BLaER1 treated with 17β-estradiol and CSF1 and Interleukin-3, amounts not matched to agents 10 nM and 100 nM (cell line): Measurements from ENCODE around the gene PITPNM3.

ENCODE experiments used
- H3K27ac ChIP-seq, 11 experiments: shearing (Covaris generic); formaldehyde crosslinking; 2 replicates each; pipeline ENCODE4 v1.8.1; 2022
- H3K27me3 ChIP-seq, 11 experiments: shearing (Covaris generic); formaldehyde crosslinking; 2 replicates each; pipeline ENCODE4 v1.8.1; 2022
- H3K36me3 ChIP-seq, 11 experiments: shearing (Covaris generic); formaldehyde crosslinking; 2 replicates each; pipeline ENCODE4 v1.8.1; 2022
- H3K4me1 ChIP-seq, 10 experiments: shearing (Covaris generic); formaldehyde crosslinking; 2 replicates each; pipeline ENCODE4 v1.8.1; 2022
- H3K4me2 ChIP-seq, 11 experiments: shearing (Covaris generic); formaldehyde crosslinking; 2 replicates each; pipeline ENCODE4 v1.8.1; 2022
- H3K4me3 ChIP-seq, 10 experiments: shearing (Covaris generic); formaldehyde crosslinking; 2 replicates each; pipeline ENCODE4 v1.8.1; 2022
- H3K9ac ChIP-seq, 11 experiments: shearing (Covaris generic); formaldehyde crosslinking; 2 replicates each; pipeline ENCODE4 v1.8.1; 2022
- H3K9me3 ChIP-seq, 11 experiments: shearing (Covaris generic); formaldehyde crosslinking; replicated peaks in 1 of 11; 2 replicates each; pipeline ENCODE4 v1.8.1; 2022
- H4K20me1 ChIP-seq, 11 experiments: shearing (Covaris generic); formaldehyde crosslinking; 2 replicates each; pipeline ENCODE4 v1.8.1; 2022
- Cebpa-rat ChIP-seq, 11 experiments: shearing (Covaris generic); IDR thresholded peaks; 2 replicates each; pipeline ENCODE4 v1.8.1; 2022

PITPNM3 gene

GRCh38 chr17:6474376-6474775 is 82.0 kb downstream of the PITPNM3 start:
- Histone ChIP-seq H3K9me3 (no peaks in the 10 kb centered on the region), H3K27ac (no peak overlapping the region), H3K36me3 (no peaks in the 10 kb centered on the region), H3K27me3 (no peaks in the 10 kb centered on the region), H4K20me1 (peaks cover 0 to 9% (median 0%) of the 10 kb centered on the region in 11 experiments; a peak in 2 of 22 replicates), H3K4me3 (no peak overlapping the region), H3K4me2 (no peak overlapping the region), H3K4me1 (peaks cover 12 to 39% (median 26%) of the 10 kb centered on the region in 10 experiments), H3K9ac (no peak overlapping the region)
- TF ChIP-seq Cebpa-rat (IDR thresholded peaks at IDR 0.05), result no peak

DNA sequence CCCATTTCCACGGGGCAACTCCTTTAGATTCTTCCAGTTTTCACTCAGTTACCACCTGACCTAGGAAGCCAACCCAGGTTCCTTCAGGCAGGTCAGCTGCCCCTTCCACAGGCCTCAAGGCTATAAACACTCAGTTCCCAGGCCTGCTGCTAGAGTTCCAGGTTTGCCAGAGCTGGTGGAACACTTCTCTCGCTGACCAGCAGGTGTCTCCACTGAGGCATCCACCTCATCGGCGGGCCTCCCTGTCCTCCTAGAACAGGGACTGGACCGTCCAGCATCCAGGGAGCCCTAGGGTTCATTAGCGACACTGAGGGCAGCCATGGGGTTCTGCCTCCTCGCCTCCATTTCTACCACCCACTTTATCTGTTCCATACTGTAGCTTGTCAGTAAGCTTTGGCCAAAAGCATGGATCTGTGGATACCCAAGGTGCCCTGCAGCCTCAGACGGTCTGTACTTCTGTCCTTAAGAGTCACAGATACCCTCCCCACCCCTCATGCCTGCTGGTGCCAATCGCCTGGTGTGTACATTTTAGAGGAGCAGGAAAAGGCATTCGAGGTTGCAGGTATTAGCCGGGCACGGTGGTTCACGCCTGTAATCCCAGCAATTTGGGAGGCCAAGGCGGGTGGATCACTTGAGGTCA is 83.1 kb downstream of the PITPNM3 start:
- no peak overlapping the region for H3K27ac ChIP-seq

DNA sequence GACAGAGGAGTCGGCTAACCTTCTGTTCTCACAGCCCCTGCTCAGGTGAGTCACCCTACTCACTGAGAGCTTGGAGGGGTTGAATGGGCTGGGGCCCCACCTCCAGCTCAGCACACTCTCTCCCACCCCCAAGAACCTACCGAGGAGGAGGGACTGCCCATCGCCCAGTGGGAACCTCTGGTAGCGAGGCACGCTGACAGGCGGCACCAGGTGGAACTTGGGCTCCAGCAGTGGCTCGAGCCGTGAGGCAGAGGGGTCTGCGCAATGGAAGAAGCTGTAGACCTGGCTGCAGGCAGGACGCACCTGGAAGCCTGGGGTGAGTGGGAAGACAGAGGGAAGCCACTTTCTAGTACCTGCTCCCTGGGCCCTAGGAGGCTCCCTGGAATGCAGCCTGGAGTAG is 83.8 kb downstream of the PITPNM3 start:
- Histone ChIP-seq H3K4me3 (no peak overlapping the region), H3K27ac (no peak overlapping the region)
- TF ChIP-seq Cebpa-rat (IDR thresholded peaks at IDR 0.05), result no peak

More for the DNA sequence above, 83.1 kb downstream of the PITPNM3 start:
- Histone ChIP-seq H3K4me1 (peaks cover 12 to 39% (median 26%) of the 10 kb centered on the region in 10 experiments), H3K9me3 (no peaks in the 10 kb centered on the region), H3K9ac (no peak overlapping the region), H3K36me3 (no peaks in the 10 kb centered on the region), H3K4me3 (no peak overlapping the region), H3K27me3 (no peaks in the 10 kb centered on the region), H3K4me2 (0 out of 22 replicates have a peak overlapping the region, but pooled peaks of 2 of the 11 experiments have one; percentile 15 to 17), H4K20me1 (peaks cover 0 to 9% (median 0%) of the 10 kb centered on the region in 11 experiments; a peak in 1 of 22 replicates)
- no peak for TF ChIP-seq Cebpa-rat (IDR thresholded peaks at IDR 0.05)

DNA sequence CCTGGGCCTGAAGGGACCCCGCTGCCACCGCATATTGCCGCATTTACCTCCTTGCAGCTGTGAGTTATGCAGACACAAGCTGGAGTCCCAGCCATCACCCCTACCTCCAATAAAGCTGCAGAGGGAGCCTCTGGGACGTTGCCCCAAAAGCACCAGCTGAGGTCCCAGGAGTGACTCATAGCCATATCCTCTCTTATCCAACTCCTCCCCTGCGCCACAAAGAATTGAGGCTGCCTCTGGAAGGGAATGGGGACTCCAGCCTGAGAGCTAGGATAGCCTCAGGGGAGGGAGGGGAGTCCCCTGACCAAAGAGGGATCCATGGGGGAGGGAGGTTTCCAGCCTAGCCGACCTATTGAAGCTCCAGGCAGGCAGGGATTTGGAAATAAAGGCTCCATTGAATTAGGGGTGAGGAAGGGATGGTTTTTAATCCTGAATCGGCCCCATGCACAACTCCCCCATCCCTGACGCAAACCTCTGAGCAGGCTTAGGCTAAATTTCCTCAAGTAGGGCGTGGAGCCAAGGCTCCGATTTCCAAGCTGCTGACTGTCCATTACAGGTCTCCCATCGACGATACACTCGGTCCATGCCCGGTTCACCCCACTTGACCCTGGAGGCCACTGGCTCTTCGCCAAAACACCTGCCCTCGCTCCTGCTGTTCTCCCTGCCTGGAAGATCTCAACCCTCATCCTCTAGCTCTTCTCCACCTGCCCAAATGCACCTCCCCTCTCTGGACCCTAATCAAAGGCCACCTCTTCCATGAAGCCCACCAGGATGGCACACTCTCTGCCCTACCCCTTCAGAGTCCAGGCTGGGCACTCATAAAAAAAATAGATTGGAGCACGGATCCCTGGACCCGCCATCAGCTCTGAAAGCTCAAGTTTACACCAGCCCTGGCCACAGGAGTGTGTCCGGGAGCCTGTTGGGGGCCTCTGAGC is 84.6 kb downstream of the PITPNM3 start:
- H3K27ac ChIP-seq, result peak overlapping the region in 1 of 11 experiments; percentile 42; a peak in 1 of 22 replicates
- peaks cover 12 to 34% (median 21%) of the 10 kb centered on the region in 10 experiments for H3K4me1 ChIP-seq
- no peak for TF ChIP-seq Cebpa-rat (IDR thresholded peaks at IDR 0.05)
- peaks cover 0 to 9% (median 0%) of the 10 kb centered on the region in 11 experiments; a peak in 1 of 22 replicates for H4K20me1 ChIP-seq
- H3K27me3 ChIP-seq, result no peaks in the 10 kb centered on the region
- H3K4me2 ChIP-seq, result peak overlapping the region; percentile 15 to 69 (median 56)
- H3K4me3 ChIP-seq, result no peak overlapping the region
- H3K9ac ChIP-seq, result peak overlapping the region in 2 of 11 experiments; percentile 11 to 16; a peak in 1 of 22 replicates
- peaks cover 0 to 4% (median 0%) of the 10 kb centered on the region in 11 experiments; a peak in 2 of 22 replicates for H3K9me3 ChIP-seq
- no peaks in the 10 kb centered on the region for H3K36me3 ChIP-seq

More for the DNA sequence above, 83.8 kb downstream of the PITPNM3 start:
- Histone ChIP-seq H3K36me3 (no peaks in the 10 kb centered on the region), H3K27me3 (no peaks in the 10 kb centered on the region), H4K20me1 (peaks cover 0 to 9% (median 0%) of the 10 kb centered on the region in 11 experiments; a peak in 1 of 22 replicates), H3K4me2 (peak overlapping the region in 6 of 11 experiments; percentile 0 to 69 (median 60); a peak in 6 of 22 replicates), H3K9me3 (peaks cover 0 to 2% (median 0%) of the 10 kb centered on the region in 11 experiments; a peak in 1 of 22 replicates), H3K9ac (peak overlapping the region in 1 of 11 experiments; percentile 12; a peak in 1 of 22 replicates), H3K4me1 (peaks cover 12 to 39% (median 26%) of the 10 kb centered on the region in 10 experiments)

DNA sequence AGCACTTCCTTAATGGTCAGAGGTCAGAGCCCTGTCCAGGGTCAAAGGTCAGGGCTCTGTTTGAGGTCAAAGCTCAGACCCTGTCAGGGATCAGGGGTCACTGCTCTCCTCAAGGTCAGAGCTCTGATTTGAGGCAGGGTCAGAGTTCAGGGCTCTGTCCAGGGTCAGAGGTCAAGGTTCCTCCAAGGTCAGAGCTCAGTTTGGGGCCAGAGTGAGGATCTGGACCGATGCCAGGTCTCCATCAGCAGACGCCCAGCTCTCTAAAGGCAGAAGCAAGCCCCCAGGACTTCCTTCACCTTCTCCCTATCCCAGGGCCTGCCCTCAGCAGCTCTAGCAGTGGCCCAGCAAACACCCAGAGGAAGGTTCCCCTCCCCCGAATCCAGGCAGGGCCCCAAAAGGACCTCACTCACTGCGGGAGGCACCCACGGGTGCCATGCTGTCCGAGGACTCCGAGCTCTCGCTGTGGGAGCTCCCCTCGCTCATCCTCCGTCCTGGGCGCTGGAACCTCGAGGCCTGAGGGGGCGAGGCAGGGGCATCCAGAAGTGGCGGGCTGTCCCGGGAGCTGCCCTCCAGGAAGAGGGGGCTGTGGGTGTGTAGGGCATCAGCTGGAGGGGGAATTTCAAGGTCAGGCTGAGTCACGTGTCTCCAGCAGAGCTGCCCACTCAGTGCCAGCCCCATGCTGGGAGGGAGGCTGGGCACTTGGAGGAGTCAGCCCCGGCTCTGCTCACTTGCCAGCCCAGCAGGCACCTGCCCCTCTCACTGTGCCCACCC is 85.4 kb downstream of the PITPNM3 start:
- H3K9me3 ChIP-seq, result peaks cover 0 to 4% (median 0%) of the 10 kb centered on the region in 11 experiments; a peak in 2 of 22 replicates
- peaks cover 12 to 30% (median 21%) of the 10 kb centered on the region in 10 experiments for H3K4me1 ChIP-seq
- H3K4me2 ChIP-seq, result peak overlapping the region; percentile 15 to 69 (median 56)
- no peaks in the 10 kb centered on the region for H3K27me3 ChIP-seq
- H3K36me3 ChIP-seq, result no peaks in the 10 kb centered on the region
- peaks cover 0 to 9% (median 0%) of the 10 kb centered on the region in 11 experiments; a peak in 1 of 22 replicates for H4K20me1 ChIP-seq
- H3K9ac ChIP-seq, result 0 out of 22 replicates have a peak overlapping the region, but pooled peaks of 2 of the 11 experiments have one; percentile 11 to 16
- no peak for TF ChIP-seq Cebpa-rat (IDR thresholded peaks at IDR 0.05)
- H3K27ac ChIP-seq, result peak overlapping the region in 3 of 11 experiments; percentile 17 to 42 (median 35); a peak in 1 of 22 replicates
- H3K4me3 ChIP-seq, result no peak overlapping the region

DNA sequence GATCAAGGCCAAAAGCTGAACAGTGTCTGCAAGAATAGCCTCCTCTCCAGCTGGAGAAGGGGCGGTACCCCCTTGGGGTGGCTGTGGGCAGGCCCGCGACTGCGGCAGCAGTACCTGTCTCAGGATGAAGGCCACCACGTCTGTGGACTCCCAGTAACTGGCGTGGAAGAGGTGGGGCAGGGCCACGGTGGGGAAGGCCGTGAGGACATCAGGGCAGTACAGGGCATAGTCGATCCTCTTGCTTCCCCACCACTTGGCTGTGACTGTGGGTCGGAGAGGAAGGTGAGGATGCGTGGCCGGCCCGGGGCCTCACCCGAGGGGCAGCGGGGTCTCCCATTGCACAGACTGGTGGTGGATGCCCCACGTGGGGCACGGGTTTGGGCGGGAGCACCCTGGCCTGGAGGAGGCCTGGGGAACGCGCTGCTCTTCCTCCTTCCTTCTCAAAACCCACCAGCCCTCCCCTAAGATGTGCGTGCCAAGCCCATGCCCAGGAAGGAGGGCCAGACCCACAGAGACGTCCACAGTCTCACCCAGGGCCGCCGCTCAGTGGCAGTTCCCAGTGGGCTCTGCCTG is 86.1 kb downstream of the PITPNM3 start:
- H3K36me3 ChIP-seq, result no peaks in the 10 kb centered on the region
- peaks cover 0 to 4% (median 0%) of the 10 kb centered on the region in 11 experiments; a peak in 2 of 22 replicates for H3K9me3 ChIP-seq
- H3K27ac ChIP-seq, result peak overlapping the region in 2 of 11 experiments; percentile 17 to 42; a peak in 1 of 22 replicates
- peaks cover 12 to 30% (median 21%) of the 10 kb centered on the region in 10 experiments for H3K4me1 ChIP-seq
- H3K4me2 ChIP-seq, result peak overlapping the region in 1 of 11 experiments; percentile 58; a peak in 1 of 22 replicates
- peaks cover 0 to 9% (median 0%) of the 10 kb centered on the region in 11 experiments; a peak in 1 of 22 replicates for H4K20me1 ChIP-seq
- H3K4me3 ChIP-seq, result no peak overlapping the region
- no peaks in the 10 kb centered on the region for H3K27me3 ChIP-seq
- H3K9ac ChIP-seq, result no peak overlapping the region
- no peak for TF ChIP-seq Cebpa-rat (IDR thresholded peaks at IDR 0.05)

GRCh38 chr17:6468051-6468790 is 88.1 kb downstream of the PITPNM3 start:
- H4K20me1 ChIP-seq, result peaks cover 0 to 9% (median 0%) of the 10 kb centered on the region in 11 experiments; a peak in 1 of 22 replicates
- peaks cover 17 to 37% (median 26%) of the 10 kb centered on the region in 10 experiments for H3K4me1 ChIP-seq
- no peak for TF ChIP-seq Cebpa-rat (IDR thresholded peaks at IDR 0.05)
- no peak overlapping the region for H3K27ac ChIP-seq
- H3K4me3 ChIP-seq, result no peak overlapping the region
- H3K27me3 ChIP-seq, result no peaks in the 10 kb centered on the region
- no peak overlapping the region for H3K4me2 ChIP-seq
- H3K36me3 ChIP-seq, result no peaks in the 10 kb centered on the region
- peaks cover 0 to 4% (median 0%) of the 10 kb centered on the region in 11 experiments; a peak in 2 of 22 replicates for H3K9me3 ChIP-seq
- no peak overlapping the region for H3K9ac ChIP-seq
